ENCODE results near the gene TULP1. TPM values are rescaled to one million over a fixed set of nuclear protein-coding genes. Genes with fewer than 3 reads are reported as not detected.

Gene TULP1
- total RNA-seq: under 1 TPM in 2 of 4 donors, not detected in 2; 0.29 to 0.54 TPM
- 0.34 TPM for polyA plus RNA-seq
- long read RNA-seq, donor 1, partial matches to known transcripts: 1 of 1 reads
- long read RNA-seq, donor 1, other reads (novel, unspliced or antisense): 0 of 1 reads
- long read RNA-seq, donor 2: 0 reads
- long read RNA-seq, donor 3: 0 reads
- long read RNA-seq, donor 4, partial matches to known transcripts: 0 of 1 reads
- long read RNA-seq, donor 4, other reads (novel, unspliced or antisense): 1 of 1 reads

DNA sequence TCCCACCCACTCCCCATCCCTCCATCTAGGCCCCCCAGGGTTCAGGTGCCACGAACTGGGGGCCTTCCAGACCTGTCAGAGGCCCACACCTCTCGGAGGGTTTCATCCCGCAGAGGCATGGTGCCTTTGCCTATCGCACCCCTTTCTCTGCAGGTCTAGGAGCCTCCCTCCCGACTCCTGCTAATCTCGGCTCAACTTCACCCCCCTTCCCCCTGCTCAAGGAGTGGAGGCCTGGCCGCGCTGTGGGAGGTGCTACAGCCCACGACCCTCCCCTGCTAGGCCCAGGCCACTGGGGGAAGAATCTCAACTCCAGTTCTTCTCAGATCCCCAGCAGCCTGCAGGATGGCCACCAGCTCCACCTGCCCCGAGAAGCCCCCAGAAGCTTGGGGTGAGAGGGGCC lies at the start of gene TULP1:
TULP1 (minus strand) TSS at position 157 of the 400 bp plus-strand sequence; CDS start at position 119, 38 bp downstream.
- Histone ChIP-seq H3K27me3 (ENCODE audit: control insufficient read depth, insufficient read depth) (no peaks in the 10 kb centered on the region), H3K9me3 (ENCODE audit: control insufficient read depth, low read length) (no peaks in the 10 kb centered on the region), H3K27ac (ENCODE audit: low read length) (no peak within 1 kb of the TSS), H3K4me1 (ENCODE audit: control insufficient read depth, insufficient read depth, low read length) (no peaks in the 10 kb centered on the region), H3K4me3 (ENCODE audit: low read length) (peak within 1 kb of the TSS; percentile 43)
- ATAC-seq (no peak), DNase-seq (no peak)
- WGBS: 85% methylated on average over 10 of the region's 10 CpGs
- intact Hi-C loops (cut with DNase I): no loop called here

DNA sequence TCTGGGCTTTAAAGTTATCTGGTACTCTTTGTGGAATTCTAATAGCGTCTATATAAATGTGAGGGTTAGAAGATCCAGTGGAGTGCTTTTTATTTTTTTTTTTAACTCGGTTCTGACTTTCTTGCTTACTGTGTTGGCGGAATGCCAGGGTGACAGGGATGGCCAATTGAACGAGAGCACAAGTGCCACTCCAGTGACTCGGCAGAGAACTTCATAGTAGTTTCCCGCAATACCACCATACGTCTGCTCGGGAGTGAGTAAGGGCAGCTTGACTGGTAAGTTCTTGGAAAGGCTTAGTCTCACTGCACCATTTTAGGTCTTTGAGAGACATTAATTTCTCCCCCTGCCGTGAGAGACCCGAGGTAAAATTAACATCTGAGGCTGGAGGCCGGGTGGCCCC lies 49.4 kb upstream of the TULP1 start:
- intact Hi-C loops (cut with DNase I): no loop called here
- Histone ChIP-seq H3K27ac (ENCODE audit: low read length) (no peak overlapping the region), H3K9me3 (ENCODE audit: control insufficient read depth, low read length) (no peaks in the 10 kb centered on the region), H3K4me1 (ENCODE audit: control insufficient read depth, insufficient read depth, low read length) (no peaks in the 10 kb centered on the region), H3K4me3 (ENCODE audit: low read length) (no peak overlapping the region), H3K27me3 (ENCODE audit: control insufficient read depth, insufficient read depth) (no peaks in the 10 kb centered on the region)
- ATAC-seq: peak in 1 of 2 donors; percentile 53
- 40% methylated on average over 11 of the region's 11 CpGs for WGBS
- DNase-seq: peak in 2 of 3 donors; percentile 53 to 63

DNA sequence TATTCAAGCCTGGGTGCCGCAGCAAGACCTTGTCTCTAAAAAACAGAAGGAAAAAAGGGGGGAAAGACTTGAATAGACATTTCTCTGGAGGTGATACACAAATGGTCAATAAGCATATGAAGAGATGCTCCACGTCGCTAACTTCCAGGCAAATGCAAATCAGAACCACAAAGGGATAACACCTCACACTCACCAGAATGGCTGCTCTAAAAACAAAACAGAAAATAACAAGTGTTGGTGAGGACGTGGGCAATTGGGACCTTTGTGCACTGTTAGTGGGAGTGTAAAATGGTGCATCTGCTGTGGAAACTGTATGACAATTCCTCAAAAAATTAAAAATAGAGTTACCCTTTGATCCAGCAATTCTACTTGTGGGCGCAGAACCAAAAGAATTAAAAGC lies 48.4 kb upstream of the TULP1 start:
- no peaks in the 10 kb centered on the region for H3K27me3 ChIP-seq (ENCODE audit: control insufficient read depth, insufficient read depth)
- no peaks in the 10 kb centered on the region for H3K9me3 ChIP-seq (ENCODE audit: control insufficient read depth, low read length)
- WGBS: 91% methylated on average over 5 of the region's 5 CpGs
- no peak overlapping the region for H3K4me3 ChIP-seq (ENCODE audit: low read length)
- ATAC-seq (no peak), DNase-seq (no peak)
- intact Hi-C loops (cut with DNase I): no loop called here
- H3K4me1 ChIP-seq (ENCODE audit: control insufficient read depth, insufficient read depth, low read length): no peaks in the 10 kb centered on the region
- no peak overlapping the region for H3K27ac ChIP-seq (ENCODE audit: low read length)

DNA sequence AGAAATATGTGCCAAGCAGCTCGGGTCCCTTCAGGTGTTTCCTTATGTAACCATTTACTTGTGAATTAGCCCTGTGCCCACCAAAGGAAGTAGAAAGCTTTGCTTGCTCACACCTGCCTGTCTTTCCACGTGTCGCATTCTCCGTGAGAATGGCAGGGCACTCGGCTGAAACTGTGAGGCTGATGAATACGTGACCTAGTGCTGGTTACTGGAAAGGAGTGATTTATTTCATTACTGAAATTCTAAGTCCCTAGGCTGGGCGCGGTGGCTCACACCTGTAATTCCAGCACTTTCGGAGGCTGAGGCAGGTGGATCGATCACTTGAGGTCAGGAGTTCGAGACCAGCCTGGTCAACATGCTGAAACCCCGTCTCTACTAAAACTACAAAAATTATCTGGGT lies 45.9 kb upstream of the TULP1 start:
- no peaks in the 10 kb centered on the region for H3K27me3 ChIP-seq (ENCODE audit: control insufficient read depth, insufficient read depth)
- H3K4me1 ChIP-seq (ENCODE audit: control insufficient read depth, insufficient read depth, low read length): no peaks in the 10 kb centered on the region
- H3K27ac ChIP-seq (ENCODE audit: low read length): no peak overlapping the region
- no peak overlapping the region for H3K4me3 ChIP-seq (ENCODE audit: low read length)
- intact Hi-C loops (cut with DNase I): no loop called here
- no peaks in the 10 kb centered on the region for H3K9me3 ChIP-seq (ENCODE audit: control insufficient read depth, low read length)
- DNase-seq: no peak
- 88% methylated on average over 12 of the region's 12 CpGs for WGBS
- no peak for ATAC-seq

DNA sequence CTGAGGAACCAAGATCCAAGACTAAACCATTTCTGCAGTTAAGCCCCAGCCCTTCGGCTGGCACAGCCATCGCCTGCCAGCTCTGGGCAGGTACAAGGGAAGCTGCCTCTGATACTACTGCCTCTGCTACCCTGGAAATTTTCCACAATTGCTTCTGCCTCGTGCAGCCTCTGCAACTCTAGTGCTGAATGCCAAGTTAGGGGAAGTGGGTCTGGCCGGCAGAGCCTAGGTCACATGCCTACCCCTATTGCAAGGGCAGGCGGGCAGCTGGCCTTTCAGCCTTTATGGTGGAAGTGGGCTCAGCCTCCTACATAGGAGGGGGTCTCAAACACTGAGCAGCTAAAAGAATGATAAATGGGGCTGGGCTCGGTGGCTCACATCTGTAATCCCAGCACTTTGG lies 44.5 kb upstream of the TULP1 start:
- no peaks in the 10 kb centered on the region for H3K4me1 ChIP-seq (ENCODE audit: control insufficient read depth, insufficient read depth, low read length)
- no peak overlapping the region for H3K27ac ChIP-seq (ENCODE audit: low read length)
- ATAC-seq (peak in 1 of 2 donors; percentile 63), DNase-seq (peak in 1 of 3 donors; percentile 28)
- intact Hi-C loops (cut with DNase I): no loop called here
- no peaks in the 10 kb centered on the region for H3K27me3 ChIP-seq (ENCODE audit: control insufficient read depth, insufficient read depth)
- no peaks in the 10 kb centered on the region for H3K9me3 ChIP-seq (ENCODE audit: control insufficient read depth, low read length)
- H3K4me3 ChIP-seq (ENCODE audit: low read length): no peak overlapping the region
- WGBS: 65% methylated on average over 6 of the region's 6 CpGs

DNA sequence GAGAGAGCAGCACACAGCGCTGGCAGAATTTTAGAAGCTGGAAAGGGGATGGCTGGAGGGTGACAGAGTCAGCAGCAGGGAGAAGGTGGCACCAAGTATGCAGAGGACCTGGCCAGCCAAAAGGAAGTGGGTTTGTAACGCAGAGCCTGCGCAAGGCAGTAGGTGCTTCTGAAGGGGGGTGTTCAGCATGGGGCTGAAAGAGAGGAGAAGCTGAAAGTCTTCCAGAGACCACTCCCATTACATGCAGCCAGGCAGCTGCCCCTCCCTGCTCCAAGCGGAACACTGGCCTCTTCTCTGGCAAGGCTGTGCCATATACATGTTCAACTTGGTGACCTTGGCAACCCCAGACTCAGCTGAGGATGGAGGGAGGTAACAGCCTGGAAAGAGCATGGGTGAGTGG lies 42.1 kb upstream of the TULP1 start:
- H3K4me1 ChIP-seq (ENCODE audit: control insufficient read depth, insufficient read depth, low read length): no peaks in the 10 kb centered on the region
- no peaks in the 10 kb centered on the region for H3K27me3 ChIP-seq (ENCODE audit: control insufficient read depth, insufficient read depth)
- H3K9me3 ChIP-seq (ENCODE audit: control insufficient read depth, low read length): no peaks in the 10 kb centered on the region
- WGBS: 86% methylated on average over 4 of the region's 4 CpGs
- H3K27ac ChIP-seq (ENCODE audit: low read length): no peak overlapping the region
- intact Hi-C loops (cut with DNase I): no loop called here
- H3K4me3 ChIP-seq (ENCODE audit: low read length): no peak overlapping the region
- DNase-seq (no peak), ATAC-seq (no peak)

DNA sequence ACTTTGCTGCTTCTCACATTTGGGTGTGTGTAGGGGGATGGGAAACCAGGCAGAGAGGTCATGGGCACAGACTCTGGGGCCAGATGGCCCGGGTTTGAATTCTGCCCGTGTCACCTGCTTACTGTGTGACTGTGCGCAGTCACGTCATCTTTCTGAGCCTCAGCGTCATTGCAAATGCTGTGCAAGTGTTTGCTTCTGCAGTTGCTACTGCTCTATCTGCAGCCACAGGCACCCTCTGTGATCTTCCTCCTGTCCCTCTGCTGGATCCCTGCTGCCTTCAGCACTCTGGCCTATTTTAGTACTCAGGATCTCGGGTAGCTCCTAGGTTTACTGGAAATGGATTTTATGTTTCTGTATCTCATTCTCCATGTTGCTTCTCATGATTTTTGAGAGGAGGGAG lies 40.6 kb upstream of the TULP1 start:
- ATAC-seq (no peak), DNase-seq (no peak)
- 81% methylated on average over 6 of the region's 6 CpGs for WGBS
- Histone ChIP-seq H3K4me3 (ENCODE audit: low read length) (no peak overlapping the region), H3K4me1 (ENCODE audit: control insufficient read depth, insufficient read depth, low read length) (no peaks in the 10 kb centered on the region), H3K27me3 (ENCODE audit: control insufficient read depth, insufficient read depth) (no peaks in the 10 kb centered on the region), H3K9me3 (ENCODE audit: control insufficient read depth, low read length) (no peaks in the 10 kb centered on the region), H3K27ac (ENCODE audit: low read length) (no peak overlapping the region)
- intact Hi-C loops (cut with DNase I): no loop called here

DNA sequence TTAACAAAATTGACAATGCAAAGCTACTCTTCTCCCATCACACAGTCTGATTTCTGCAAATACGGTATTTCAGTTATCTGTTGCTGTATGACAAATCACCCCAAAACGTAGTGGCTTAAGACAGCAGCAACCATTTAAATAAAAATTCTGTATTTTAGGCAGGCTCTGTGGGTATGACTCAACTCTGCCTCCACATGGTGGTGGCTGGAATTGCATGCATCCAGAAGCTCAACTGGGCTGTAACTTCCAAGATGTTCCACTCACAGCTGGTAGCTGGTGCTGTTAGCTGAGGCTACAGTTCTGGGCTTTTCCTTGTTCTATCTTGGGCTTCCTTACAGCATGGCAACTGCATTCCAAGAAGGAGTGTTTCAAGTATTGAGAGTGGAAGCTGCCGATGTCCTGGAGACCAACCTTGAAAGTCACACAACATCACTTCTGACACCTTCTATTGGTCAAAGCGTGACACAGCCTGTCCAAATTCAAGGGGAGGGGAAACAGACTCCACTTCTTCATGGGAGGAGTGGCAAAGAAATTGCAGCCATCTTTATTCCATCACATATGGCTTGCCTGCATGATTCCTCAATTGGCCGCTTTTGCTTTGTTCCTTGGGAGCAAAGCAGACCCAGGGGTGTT lies 39.7 kb upstream of the TULP1 start:
- no peak overlapping the region for H3K4me3 ChIP-seq (ENCODE audit: low read length)
- H3K9me3 ChIP-seq (ENCODE audit: control insufficient read depth, low read length): no peaks in the 10 kb centered on the region
- WGBS: 67% methylated on average over 5 of the region's 5 CpGs
- H3K4me1 ChIP-seq (ENCODE audit: control insufficient read depth, insufficient read depth, low read length): no peaks in the 10 kb centered on the region
- H3K27ac ChIP-seq (ENCODE audit: low read length): no peak overlapping the region
- H3K27me3 ChIP-seq (ENCODE audit: control insufficient read depth, insufficient read depth): no peaks in the 10 kb centered on the region
- no peak for ATAC-seq
- peak in 1 of 3 donors; percentile 60 for DNase-seq
- intact Hi-C loops (cut with DNase I): no loop called here

DNA sequence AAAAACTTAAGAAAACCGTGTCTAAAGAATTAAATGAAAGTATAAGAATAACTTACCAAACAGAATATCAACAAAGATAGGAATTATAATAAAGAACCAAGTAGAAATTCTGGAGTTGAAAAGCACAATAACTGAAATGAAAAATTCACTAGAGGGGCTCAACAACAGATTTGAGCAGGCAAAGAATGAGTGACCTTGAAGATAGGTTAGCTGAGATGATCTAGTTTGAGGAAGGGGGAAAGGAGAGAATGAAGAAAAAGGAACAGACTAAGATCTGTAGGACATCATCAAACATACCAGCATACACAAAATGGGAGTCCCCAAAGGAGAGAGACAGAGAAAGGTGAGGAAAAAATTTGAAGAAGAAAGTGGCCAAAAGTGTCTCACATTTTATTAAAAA lies 37.7 kb upstream of the TULP1 start:
- Histone ChIP-seq H3K9me3 (ENCODE audit: control insufficient read depth, low read length) (no peaks in the 10 kb centered on the region), H3K4me1 (ENCODE audit: control insufficient read depth, insufficient read depth, low read length) (no peaks in the 10 kb centered on the region), H3K27ac (ENCODE audit: low read length) (no peak overlapping the region), H3K4me3 (ENCODE audit: low read length) (no peak overlapping the region), H3K27me3 (ENCODE audit: control insufficient read depth, insufficient read depth) (no peaks in the 10 kb centered on the region)
- intact Hi-C loops (cut with DNase I): no loop called here
- WGBS: 76% methylated on average over 1 of the region's 1 CpG
- ATAC-seq (no peak), DNase-seq (no peak)

DNA sequence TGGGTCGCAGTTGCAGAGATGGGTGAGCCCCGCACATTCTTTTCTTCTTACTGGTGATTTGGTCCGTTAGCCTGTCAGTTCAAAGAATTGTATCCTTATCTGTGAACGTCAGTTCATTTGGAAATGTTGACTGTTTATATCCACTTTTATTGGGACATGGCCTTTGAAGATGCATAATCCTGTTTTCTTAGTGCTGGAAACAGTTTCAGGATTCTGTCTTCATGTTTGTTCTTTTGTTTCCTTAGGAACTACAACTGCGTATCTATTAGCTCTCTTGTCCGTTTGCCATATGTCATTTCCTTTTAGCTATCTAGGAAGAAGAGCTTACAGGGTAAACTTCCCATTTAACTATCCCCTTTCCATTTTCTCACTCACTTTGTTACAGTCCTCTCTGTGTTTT lies 35.0 kb upstream of the TULP1 start:
- WGBS: 33% methylated on average over 6 of the region's 6 CpGs
- intact Hi-C loops (cut with DNase I): no loop called here
- Histone ChIP-seq H3K9me3 (ENCODE audit: control insufficient read depth, low read length) (no peaks in the 10 kb centered on the region), H3K4me1 (ENCODE audit: control insufficient read depth, insufficient read depth, low read length) (no peaks in the 10 kb centered on the region), H3K4me3 (ENCODE audit: low read length) (no peak overlapping the region), H3K27me3 (ENCODE audit: control insufficient read depth, insufficient read depth) (no peaks in the 10 kb centered on the region), H3K27ac (ENCODE audit: low read length) (no peak overlapping the region)
- ATAC-seq: no peak
- DNase-seq: no peak

DNA sequence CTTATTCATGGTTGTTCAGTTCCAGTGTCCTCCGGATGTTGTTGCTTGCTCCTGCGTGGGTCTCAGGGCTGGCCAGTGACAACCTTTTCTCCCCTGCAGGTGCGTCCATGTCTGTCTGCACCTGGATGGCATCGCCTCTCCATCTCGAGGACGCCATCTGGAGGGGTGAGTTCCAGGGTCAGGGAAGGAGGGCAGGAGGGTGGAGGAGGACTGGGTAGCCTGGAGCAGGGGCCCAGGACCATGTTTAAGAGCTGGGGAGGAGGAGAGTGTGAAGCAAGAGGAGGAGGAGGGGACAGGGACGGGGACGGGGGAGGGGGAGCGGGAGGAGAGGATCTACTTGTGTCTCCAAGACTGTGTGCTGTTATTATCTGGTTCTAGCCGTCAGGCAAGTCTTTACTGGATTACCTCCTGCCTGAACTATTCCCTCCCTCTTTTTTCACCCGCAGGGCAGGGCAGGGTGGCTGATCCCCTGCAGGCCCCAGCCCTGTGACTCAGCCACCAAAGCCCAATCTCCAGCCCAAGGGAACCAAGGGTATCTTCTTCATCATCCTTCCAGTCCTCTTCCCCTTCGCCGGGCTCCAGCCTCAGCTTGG lies 32.2 kb upstream of the TULP1 start:
- no peaks in the 10 kb centered on the region for H3K4me1 ChIP-seq (ENCODE audit: control insufficient read depth, insufficient read depth, low read length)
- no peaks in the 10 kb centered on the region for H3K27me3 ChIP-seq (ENCODE audit: control insufficient read depth, insufficient read depth)
- no peak overlapping the region for H3K4me3 ChIP-seq (ENCODE audit: low read length)
- H3K9me3 ChIP-seq (ENCODE audit: control insufficient read depth, low read length): no peaks in the 10 kb centered on the region
- ATAC-seq (no peak), DNase-seq (no peak)
- intact Hi-C loops (cut with DNase I): no loop called here
- 63% methylated on average over 13 of the region's 13 CpGs for WGBS
- H3K27ac ChIP-seq (ENCODE audit: low read length): no peak overlapping the region
